IMR-90 (cell line): ENCODE data around the gene GRM5. TPM values are rescaled to one million over a fixed set of nuclear protein-coding genes. Genes with fewer than 3 reads are reported as not detected.

Experiments
- ATAC-seq: fragments of 200-7000 bp; cut with Tn5 transposase; 2 replicates; pipeline ENCODE4 v1.9.1; 2020; ENCODE audit warnings: low read depth, mild to moderate bottlenecking, moderate library complexity
- BruUV-seq: library from RNA; stranded (reverse); fragments of 400-500 nt; replicated peaks from 2 replicates; lab custom pipeline; 2021; lab: Mats Ljungman, UMichigan
- CTCF ChIA-PET: fragments of 300-600 bp; formaldehyde crosslinking; extraction: SDS; loops from one replicate; lab custom pipeline; 2021; ENCODE audit warnings: antibody characterized with exemption; lab: Yijun Ruan, JAX
- POLR2A ChIA-PET: fragments of 300-600 bp; sonication (Branson Sonifier 250); formaldehyde crosslinking; loops from one replicate; lab custom pipeline; 2022; ENCODE audit warnings: antibody characterized with exemption; ENCODE audit not compliant: unreplicated experiment; lab: Charles Lee
- DNase-seq: peaks from one replicate; pipeline ENCODE4 v3.0.0; 2013
- H2AFZ ChIP-seq: replicated peaks from 2 replicates; pipeline ENCODE3; 2013; ENCODE audit warnings: low read length, mild to moderate bottlenecking; ENCODE audit not compliant: poor library complexity
- H2AK5ac ChIP-seq: 2 replicates; pipeline ENCODE4 v1.6.1; 2013; ENCODE audit warnings: low read depth, low read length, inconsistent platforms
- H2AK9ac ChIP-seq: replicated peaks from 2 replicates; pipeline ENCODE3; 2013; ENCODE audit warnings: mild to moderate bottlenecking, low read depth, low read length, moderate library complexity; ENCODE audit not compliant: poor library complexity
- H2BK120ac ChIP-seq: 2 replicates; pipeline ENCODE4 v1.6.1; 2013; ENCODE audit warnings: low read depth, low read length, inconsistent platforms
- H2BK15ac ChIP-seq: 3 replicates; pipeline ENCODE4 v1.6.1; 2013; ENCODE audit warnings: low read depth, low read length, inconsistent platforms
- H2BK20ac ChIP-seq: 2 replicates; pipeline ENCODE4 v1.6.1; 2013; ENCODE audit warnings: low read depth, mild to moderate bottlenecking, inconsistent platforms, low read length, moderate library complexity
- H2BK5ac ChIP-seq: 2 replicates; pipeline ENCODE4 v1.6.1; 2013; ENCODE audit warnings: mild to moderate bottlenecking, low read depth, low read length, inconsistent platforms; ENCODE audit not compliant: poor library complexity, severe bottlenecking
- H3K14ac ChIP-seq: replicated peaks from 2 replicates; pipeline ENCODE4 v1.6.1; 2013; ENCODE audit warnings: low read depth, low read length, inconsistent platforms
- H3K18ac ChIP-seq: 2 replicates; pipeline ENCODE4 v1.6.1; 2013; ENCODE audit warnings: low read depth, low read length, control low read depth
- H3K23ac ChIP-seq: 2 replicates; pipeline ENCODE4 v1.6.1; 2013; ENCODE audit warnings: low read depth, low read length, inconsistent platforms
- H3K27ac ChIP-seq: 2 replicates; pipeline ENCODE4 v1.5.1; 2013; ENCODE audit warnings: mild to moderate bottlenecking, control low read depth, low read length; ENCODE audit not compliant: insufficient read depth
- H3K27me3 ChIP-seq: 2 replicates; pipeline ENCODE4 v1.6.1; 2013; ENCODE audit warnings: low read length; ENCODE audit not compliant: control insufficient read depth, insufficient read depth
- H3K36me3 ChIP-seq: 2 replicates; pipeline ENCODE4 v1.6.1; 2013; ENCODE audit warnings: low read length, mixed read lengths; ENCODE audit not compliant: control insufficient read depth, insufficient read depth
- H3K4ac ChIP-seq: 2 replicates; pipeline ENCODE4 v1.6.1; 2013; ENCODE audit warnings: low read depth, low read length, inconsistent platforms
- H3K4me1 ChIP-seq: 2 replicates; pipeline ENCODE4 v1.6.1; 2013; ENCODE audit warnings: low read length, mixed read lengths; ENCODE audit not compliant: control insufficient read depth, insufficient read depth
- H3K4me2 ChIP-seq: 2 replicates; pipeline ENCODE4 v1.6.1; 2013; ENCODE audit warnings: low read depth, mild to moderate bottlenecking, control low read depth, low read length, moderate library complexity
- H3K4me3 ChIP-seq: 2 replicates; pipeline ENCODE4 v1.5.1; 2013; ENCODE audit warnings: low read depth, mild to moderate bottlenecking, control low read depth, low read length, moderate library complexity; ENCODE audit not compliant: insufficient read depth
- H3K56ac ChIP-seq: 2 replicates; pipeline ENCODE4 v1.6.1; 2013; ENCODE audit warnings: low read length, inconsistent platforms; ENCODE audit not compliant: insufficient read depth; ENCODE audit errors: extremely low read depth
- H3K79me1 ChIP-seq, 2 experiments: 2 replicates each; pipeline ENCODE4 v1.6.1; 2013; ENCODE audit warnings: low read length in 2 of 2, inconsistent platforms in 1 of 2, low read depth in 1 of 2
- H3K9ac ChIP-seq: 2 replicates; pipeline ENCODE4 v1.6.1; 2013; ENCODE audit warnings: low read depth, low read length, control low read depth
- H3K9me1 ChIP-seq: 2 replicates; pipeline ENCODE4 v1.6.1; 2013; ENCODE audit warnings: low read length, inconsistent platforms; ENCODE audit not compliant: insufficient read depth
- H3K9me3 ChIP-seq: 2 replicates; pipeline ENCODE4 v1.6.1; 2013; ENCODE audit warnings: low read length; ENCODE audit not compliant: control insufficient read depth, insufficient read depth
- H4K20me1 ChIP-seq: 2 replicates; pipeline ENCODE4 v1.6.1; 2013; ENCODE audit warnings: low read length, inconsistent platforms; ENCODE audit not compliant: insufficient read depth
- H4K5ac ChIP-seq: 2 replicates; pipeline ENCODE4 v1.6.1; 2013; ENCODE audit warnings: mild to moderate bottlenecking, low read depth, low read length, control low read depth
- H4K8ac ChIP-seq, 2 experiments: 2 replicates each; pipeline ENCODE4 v1.6.1; 2013; ENCODE audit warnings: low read depth in 2 of 2, low read length in 2 of 2, control low read depth in 1 of 2, inconsistent platforms in 1 of 2
- H4K91ac ChIP-seq: 2 replicates; pipeline ENCODE4 v1.6.1; 2013; ENCODE audit warnings: low read depth, low read length, inconsistent platforms; ENCODE audit not compliant: insufficient read depth
- MXI1 ChIP-seq: IDR thresholded peaks from 2 replicates; pipeline ENCODE4 v1.6.1; 2012; ENCODE audit warnings: low read depth, mild to moderate bottlenecking, low read length, moderate library complexity, borderline replicate concordance
- WGBS, 2 experiments: methylation state at CpG; one replicate each; pipeline versions ENCODE4 v1.1.5 to v1.1.7; 2013; ENCODE audit warnings: missing lambda C conversion rate in 2 of 2; ENCODE audit not compliant: insufficient read length in 1 of 2; ENCODE audit errors: extremely low coverage in 2 of 2; 5-methylcytosine and 5-hydroxymethylcytosine counted together
- dilution Hi-C: fragments of 300-500 bp; cut with HindIII; formaldehyde crosslinking; loops from one replicate; pipeline ENCODE4 v1.14.3; 2018; ENCODE audit warnings: low sequenced_read_pairs; ENCODE audit not compliant: unreplicated experiment
- in situ Hi-C: fragments of 300-500 bp; cut with MboI; formaldehyde crosslinking; loops from 3 replicates; pipeline ENCODE4 v1.14.3; 2019; ENCODE audit warnings: low sequenced_read_pairs, inconsistent platforms, mixed read lengths
- intact Hi-C: fragments of 100-400 bp; cut with micrococcal nuclease; formaldehyde crosslinking; loops from 2 replicates; pipeline ENCODE4 v1.10.0; 2022
- polyA plus RNA-seq, 3 experiments: library from polyadenylated mRNA; depleted of rRNA; stranded (reverse); fragments of >200 nt; gene quantifications; 2 replicates each; pipeline ENCODE4 v1.2.3, GENCODE V29; 2012; ENCODE audit warnings: low replicate concordance in 1 of 3
- total RNA-seq: library from RNA; depleted of rRNA; stranded (reverse); fragments of >200 nt; gene quantifications from 2 replicates; pipeline ENCODE4 v1.2.3, GENCODE V29; 2012

GRM5 gene
- total and polyA plus RNA-seq, 2 of the 4 experiments (the other 2 are of a cell fraction) = under 0.01 TPM

- Histone ChIP-seq H3K9me3 (no peaks in the 10 kb centered on the region), H3K4ac (no peak overlapping the region), H3K4me3 (no peak overlapping the region), H4K91ac (no peak overlapping the region), H2AFZ (no peak overlapping the region), H3K9ac (no peak overlapping the region), H4K8ac (no peak overlapping the region), H4K20me1 (no peaks in the 10 kb centered on the region), H3K56ac (no peak overlapping the region), H2AK9ac (no peak overlapping the region), H3K18ac (no peak overlapping the region), H3K4me1 (no peaks in the 10 kb centered on the region), H3K23ac (no peak overlapping the region), H2BK5ac (no peak overlapping the region), H2BK120ac (no peak overlapping the region), H3K36me3 (no peaks in the 10 kb centered on the region), H4K5ac (no peak overlapping the region), H3K79me1 (no peaks in the 10 kb centered on the region), H2AK5ac (no peak overlapping the region), H3K27ac (no peak overlapping the region), H2BK15ac (no peak overlapping the region), H3K9me1 (no peaks in the 10 kb centered on the region), H2BK20ac (no peak overlapping the region), H3K14ac (no peak overlapping the region), H3K4me2 (no peak overlapping the region), H3K27me3 (no peaks in the 10 kb centered on the region)
- TF ChIP-seq MXI1 = no peak
- POLR2A ChIA-PET = no interaction called here
- dilution Hi-C loops = no loop called here
- no CpG with 5 or more reads among the region's 1 CpG for WGBS, 2 experiments
- CTCF ChIA-PET = no interaction called here
- no peak for ATAC-seq
- DNase-seq = no peak
- in situ Hi-C loops = no loop called here
- BruUV-seq = no TSS peak
- intact Hi-C loops = no loop called here
Observed at GRCh38 chr11:88813233-88813915, 252.4 kb downstream of the GRM5 start.
